ENCODE measurements around the gene AMMECR1.

The AMMECR1 gene

DNA sequence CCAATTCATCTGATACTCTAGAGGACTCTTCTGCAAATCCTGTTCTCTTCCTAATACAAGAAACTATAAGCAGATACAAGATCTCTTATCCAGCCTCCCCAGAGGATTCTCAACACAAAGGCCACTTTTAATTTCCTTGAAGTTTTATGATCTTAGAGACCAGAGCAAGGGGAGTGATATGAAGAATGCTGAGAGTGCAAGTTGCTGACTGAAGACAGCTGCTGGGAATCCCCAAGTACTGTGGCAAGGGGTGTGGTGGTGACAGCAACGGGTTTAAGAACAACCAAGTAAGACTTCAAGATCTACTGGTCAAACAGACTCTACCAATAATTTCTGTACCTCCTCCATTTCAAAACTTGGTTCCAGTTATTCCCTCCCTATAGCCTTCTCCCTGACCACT is 7.0 kb downstream of the AMMECR1 start:
- peak; percentile 35 for DNase-seq

- DNase-seq, result no peak
These were observed 7.7 kb downstream of the AMMECR1 start for GRCh38 chrX:110310000-110310790.

DNA sequence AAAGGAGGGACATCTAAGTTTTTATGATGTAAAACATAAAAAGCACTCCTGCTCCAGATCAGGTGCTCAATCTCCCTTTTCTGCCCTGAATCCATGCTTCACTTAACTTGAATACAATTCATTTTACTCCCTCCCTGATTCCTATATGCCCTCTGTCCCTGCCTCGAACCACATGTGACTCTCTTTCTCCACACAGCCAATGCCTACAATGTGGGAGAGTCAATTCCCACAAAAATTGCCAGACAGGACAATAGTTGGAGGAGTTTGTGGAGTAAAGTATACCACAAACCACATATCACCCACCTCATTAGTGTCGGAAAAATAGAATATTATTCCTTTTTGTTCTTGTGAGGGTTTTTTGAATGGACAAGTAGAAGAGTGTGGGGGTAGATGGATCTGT is 9.7 kb downstream of the AMMECR1 start:
- no peak for DNase-seq

DNA sequence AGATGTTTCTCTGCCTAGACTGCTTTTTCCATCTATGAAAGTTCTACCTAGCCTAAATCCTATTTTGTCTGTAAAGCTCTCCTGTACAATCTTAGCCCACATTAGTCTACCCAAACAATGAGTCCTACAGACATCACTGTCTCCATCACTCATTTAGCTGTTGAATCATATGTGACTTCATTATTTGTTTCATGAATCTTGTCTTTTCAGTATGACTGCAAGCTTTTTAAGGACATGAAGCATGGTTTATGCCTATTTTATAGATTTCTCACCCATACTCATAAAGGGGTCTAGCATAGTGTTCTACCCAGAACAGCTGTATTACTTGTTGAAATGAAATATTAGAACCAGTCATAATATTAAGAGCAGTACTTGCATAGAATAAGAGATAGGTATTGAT is 13.0 kb downstream of the AMMECR1 start:
- DNase-seq, result no peak

- no peak for DNase-seq
These were observed 13.5 kb downstream of the AMMECR1 start for GRCh38 chrX:110304371-110304770.

DNA sequence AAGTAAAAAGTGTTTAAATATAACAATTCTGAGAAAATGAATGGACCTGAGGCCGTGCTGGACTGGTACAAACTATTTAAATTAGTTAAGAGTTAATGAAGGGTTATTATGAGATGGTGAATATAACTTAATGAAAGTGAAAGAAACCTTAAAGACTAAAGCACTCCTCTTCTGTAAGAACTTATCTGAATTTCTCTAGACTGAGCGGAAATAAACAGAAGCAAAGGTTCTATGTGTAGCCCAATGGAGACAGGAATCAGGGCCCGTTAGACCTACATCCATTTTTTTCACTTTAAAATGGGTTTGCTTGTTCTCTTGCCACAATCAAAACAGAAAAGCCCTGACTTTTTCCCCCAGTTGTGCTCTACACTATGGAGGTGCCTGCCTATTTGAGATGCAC is 14.9 kb downstream of the AMMECR1 start:
- DNase-seq, result no peak

DNA sequence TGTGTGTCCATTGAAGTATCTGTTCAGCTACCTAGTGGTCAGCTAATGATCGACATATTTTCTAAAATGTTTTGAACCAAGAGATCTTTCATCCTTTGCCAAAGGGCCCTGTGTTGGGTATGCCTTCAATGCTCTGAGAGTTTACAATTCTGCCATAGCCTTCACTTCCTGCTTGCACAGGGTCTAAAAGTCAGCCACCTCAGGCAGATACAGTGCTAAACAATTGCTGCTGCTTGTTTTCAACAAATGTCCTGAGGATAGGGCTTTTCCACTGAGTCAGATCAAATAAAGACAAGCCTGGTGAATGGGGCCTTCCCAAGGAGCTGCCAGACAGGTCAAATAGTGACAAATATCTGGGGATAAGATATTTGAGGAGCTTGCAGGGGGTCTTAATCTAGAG is 16.7 kb downstream of the AMMECR1 start:
- DNase-seq, result no peak

GRCh38 chrX:110294087-110294486 is 23.8 kb downstream of the AMMECR1 start:
- DNase-seq, result no peak

DNA sequence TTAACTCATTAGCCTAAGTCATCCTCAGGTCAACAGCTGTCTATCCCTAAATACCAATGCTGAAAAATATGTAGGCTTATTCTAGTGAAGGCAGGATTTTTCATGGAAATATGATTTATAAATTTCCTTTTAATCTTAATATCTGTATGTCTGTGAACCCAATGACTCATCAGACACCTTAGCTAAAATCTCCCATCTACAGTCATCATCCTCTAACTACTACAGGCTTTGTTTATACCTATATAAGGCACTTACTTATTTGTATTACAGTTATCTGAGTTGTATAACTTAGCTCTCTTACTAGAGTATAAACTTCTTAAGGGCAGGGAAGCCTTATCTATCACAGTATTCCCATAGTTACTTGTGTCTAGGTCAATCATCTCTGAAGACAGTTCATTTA is 24.2 kb downstream of the AMMECR1 start:
- DNase-seq, result no peak

GRCh38 chrX:110287605-110288004 is 30.3 kb downstream of the AMMECR1 start:
- DNase-seq, result no peak

DNA sequence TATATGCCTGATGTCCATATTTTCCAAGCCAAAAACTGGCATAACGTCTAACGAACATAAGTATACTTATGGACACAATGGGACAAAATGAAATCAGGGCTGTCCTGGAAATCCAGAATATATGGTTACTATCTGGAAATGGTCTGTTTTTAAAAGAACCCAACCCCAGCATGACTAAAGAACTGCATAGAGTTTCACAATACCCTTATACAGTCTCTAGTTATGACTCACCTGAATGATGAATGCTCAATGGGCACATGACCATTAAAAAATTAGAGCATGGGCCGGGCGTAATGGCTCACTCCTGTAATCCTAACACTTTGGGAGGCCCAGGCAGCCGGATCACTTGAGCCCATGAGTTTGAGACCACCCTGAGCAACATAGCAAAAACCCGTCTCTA is 31.8 kb downstream of the AMMECR1 start:
- DNase-seq, result no peak

- DNase-seq, result no peak
These were observed 33.7 kb downstream of the AMMECR1 start for GRCh38 chrX:110284159-110284558.

DNA sequence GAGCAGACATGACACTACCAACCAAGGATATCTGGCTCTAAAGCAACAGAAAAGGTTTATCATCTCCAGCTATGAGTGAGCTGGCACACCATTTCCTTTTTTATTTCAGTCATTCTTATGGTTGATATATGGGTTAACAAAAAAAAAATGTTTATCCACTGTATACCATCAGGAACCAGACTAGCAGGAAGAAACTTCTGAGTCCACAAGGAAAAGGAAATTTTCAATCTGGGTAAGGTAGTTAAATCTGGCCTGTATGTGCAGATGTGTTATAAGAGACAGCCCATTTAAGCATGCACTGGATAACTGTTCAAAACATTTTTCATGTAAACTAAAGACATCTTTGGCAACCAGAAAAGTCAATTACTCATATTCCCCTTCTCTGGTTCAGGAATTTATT is 35.0 kb downstream of the AMMECR1 start:
- DNase-seq, result no peak

- DNase-seq, result no peak
These were observed 36.5 kb downstream of the AMMECR1 start for GRCh38 chrX:110281377-110281776.

DNA sequence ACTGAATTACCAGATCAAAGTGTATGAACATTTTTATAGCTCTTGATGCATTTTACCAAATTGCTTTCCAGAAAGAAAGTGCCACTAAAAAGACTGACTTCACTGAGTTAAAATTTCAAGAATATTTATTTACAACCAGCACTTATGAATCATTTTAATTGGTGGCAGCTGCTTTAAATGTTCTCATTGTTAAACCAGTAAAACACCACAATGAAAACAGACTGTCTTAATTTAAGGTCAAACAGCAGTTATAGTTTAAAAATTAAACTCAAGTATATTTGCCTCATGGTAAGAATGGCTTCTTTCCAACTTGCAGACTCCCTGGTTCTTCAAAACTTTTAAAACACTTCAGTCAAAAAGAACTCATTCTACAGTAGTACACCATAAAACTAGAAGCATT is 36.9 kb downstream of the AMMECR1 start:
- DNase-seq, result no peak

DNA sequence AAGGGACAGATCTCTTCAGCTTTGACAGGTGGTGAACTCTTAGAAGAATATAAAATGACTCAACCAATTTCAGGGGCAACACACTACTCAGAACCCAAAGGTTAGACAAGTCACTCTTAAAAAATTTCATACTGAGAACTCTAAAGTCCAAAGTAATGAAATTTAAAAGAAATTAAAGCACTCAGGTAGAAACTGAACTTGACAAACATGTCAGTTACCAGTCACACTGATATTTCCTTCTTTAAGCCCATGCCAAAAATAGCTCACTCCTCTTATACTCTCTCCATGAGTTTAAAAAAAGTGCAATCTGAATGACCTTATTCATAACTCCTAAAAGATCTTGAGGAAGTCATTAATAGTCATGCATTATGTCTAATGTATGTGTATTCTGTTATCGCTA is 40.3 kb downstream of the AMMECR1 start:
- no peak for DNase-seq

- DNase-seq, result no peak
These were observed 41.1 kb downstream of the AMMECR1 start for GRCh38 chrX:110276778-110277177.

DNA sequence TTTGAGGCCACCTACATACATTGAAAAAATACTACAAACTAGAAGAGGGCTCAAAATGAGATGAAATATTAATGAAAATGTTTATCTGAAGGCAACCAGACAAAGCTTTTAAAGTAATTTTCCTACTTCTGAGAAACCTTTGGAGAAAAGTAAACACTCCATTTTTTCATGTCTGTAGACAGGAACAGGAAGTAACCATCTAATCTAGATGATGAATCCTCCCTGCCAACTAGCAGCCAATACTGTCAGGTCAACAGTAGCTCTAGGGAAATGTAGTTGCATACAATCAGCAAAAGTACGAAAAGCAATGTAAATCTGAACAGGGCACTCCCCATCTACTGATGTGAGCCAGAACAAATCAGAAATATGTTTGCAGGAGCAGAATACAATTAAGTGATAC is 49.0 kb downstream of the AMMECR1 start:
- DNase-seq, result no peak

DNA sequence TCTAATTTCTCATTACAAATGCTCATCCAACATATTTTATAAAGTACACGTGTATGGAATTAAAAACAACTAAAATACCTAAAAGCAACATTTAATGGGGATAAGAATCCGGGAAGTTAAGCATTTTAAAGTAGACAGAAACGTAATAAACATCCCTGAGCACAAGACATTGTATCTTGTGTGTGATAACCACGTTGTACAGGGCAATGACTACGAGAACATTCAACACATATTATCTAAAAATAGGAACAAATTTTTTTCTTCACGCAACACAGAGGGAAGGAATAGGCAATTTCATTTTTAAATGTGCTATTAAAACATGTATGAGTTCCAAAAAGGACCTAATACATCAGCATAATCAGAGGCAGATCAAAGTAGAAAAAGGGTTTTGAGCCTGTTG is 49.5 kb downstream of the AMMECR1 start:
- no peak for DNase-seq

DNA sequence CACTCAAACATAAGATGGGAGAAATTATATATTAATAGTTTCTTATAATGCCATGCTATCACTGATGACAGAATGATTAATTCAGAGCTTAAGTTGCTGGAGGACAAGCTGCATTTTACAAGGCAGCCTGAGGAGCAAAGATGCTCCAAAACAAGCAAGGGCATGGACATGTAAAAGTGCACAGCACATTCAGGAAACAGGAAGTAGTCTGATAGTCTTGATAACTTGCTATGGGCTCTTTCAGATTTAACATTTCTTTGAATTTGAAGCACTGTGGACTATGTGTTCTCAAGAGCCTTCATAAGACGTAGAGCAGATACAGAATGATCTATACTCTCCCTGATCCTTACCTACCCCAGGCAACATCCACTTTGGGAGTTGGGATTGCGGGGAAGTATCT is 50.0 kb downstream of the AMMECR1 start:
- DNase-seq, result no peak

DNA sequence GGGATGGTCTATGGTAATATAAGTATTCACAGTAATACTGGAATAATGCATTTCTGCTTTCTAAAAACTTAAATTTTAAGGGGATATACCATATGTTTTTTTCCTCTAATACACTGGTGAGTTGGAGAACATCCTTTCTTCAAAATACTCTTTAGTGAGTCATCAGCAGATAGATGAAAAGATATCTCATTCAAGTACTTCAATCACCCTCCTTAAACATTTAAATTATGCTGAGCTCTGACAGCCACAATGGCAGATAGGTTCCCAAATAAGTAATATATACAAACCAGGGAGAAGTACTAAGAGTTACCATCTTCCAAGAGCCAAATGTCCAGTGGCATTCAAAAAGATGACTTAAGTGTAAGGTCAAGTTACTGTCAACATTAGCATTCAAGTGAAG is 52.2 kb downstream of the AMMECR1 start:
- no peak for DNase-seq

DNA sequence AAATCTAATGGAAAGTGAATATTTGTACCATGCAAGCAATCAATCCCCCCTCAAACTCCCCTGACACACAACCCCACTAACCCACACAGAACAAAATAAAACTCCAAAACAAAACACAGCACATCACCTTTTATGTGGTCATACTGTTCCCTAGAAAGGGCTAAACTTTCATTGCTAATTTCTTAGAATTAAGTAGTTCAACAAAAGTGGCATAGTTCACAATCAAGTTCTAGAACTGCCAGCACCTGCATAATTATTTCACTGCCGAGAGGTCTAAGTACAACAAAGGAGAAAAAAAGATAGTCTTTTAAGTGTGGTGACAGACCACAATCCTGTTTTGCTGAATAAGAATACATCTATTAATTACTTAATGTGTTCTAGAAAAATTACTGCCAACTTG is 58.8 kb downstream of the AMMECR1 start:
- DNase-seq, result no peak

GRCh38 chrX:110258552-110258951 is 59.3 kb downstream of the AMMECR1 start:
- DNase-seq, result no peak

DNA sequence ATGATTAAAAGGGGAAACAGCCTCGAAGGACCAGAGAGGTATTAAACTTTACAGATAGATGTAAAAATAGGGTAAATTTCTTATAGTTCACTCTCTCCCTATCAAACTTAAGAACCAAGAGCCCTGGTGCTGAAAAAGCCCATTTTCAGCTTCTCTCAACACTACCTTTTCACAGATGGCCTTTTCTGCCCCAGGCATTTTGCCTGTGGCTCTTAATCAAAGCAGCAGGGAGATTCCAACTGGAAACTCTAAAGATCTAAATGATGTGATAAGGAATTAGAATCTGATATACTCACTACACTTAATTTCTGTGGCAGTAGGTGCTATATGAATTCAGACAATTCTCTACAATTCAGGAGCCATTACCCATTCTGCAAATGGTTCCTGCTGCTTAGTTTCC is 60.0 kb downstream of the AMMECR1 start:
- DNase-seq, result no peak

- DNase-seq, result no peak
These were observed 65.2 kb downstream of the AMMECR1 start for GRCh38 chrX:110252711-110253110.
